HG03439 (cell line): Measurements from ENCODE around the gene RUNX3.

Source experiments
- ATAC-seq: cut with Tn5 transposase; IDR thresholded peaks from one replicate; pipeline ENCODE4 v1.9.1; 2021; ENCODE audit warnings: mild to moderate bottlenecking, moderate library complexity; ENCODE audit not compliant: unreplicated experiment

RUNX3 gene

DNA sequence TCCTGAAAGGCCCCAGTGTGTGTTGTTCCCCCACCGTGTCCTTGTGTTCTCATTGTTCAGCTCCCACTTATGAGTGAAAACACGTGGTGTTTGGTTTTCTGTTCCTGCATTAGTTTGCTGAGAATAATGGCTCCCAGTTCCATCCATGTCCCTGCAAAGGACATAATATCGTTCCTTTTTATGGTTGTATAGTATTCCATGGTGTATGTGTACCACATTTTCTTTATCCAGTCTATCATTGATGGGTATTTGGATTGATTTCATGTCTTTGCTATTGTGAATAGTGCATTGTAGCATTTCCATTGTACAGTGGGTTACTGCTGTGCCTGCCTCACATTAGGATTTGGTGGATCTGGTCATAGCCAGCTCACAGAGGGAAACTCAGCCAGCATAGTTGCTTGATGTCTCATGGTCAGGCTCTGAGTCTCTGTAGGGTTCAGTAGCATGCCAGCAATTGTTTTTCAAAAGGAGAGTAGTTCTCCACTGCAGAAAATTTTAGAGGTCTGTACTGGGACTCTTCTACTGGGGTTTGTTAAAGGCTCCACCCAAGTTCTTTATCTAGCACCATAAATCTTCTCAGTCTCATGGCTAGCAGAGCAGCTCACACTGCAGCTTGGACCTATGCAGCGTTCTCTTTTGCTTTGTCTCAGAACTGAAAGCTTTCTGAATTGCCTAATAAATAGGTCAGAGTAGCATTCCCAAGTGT lies 41.0 kb downstream of the RUNX3 start:
- ATAC-seq: no peak

GRCh38 chr1:24888061-24888970 lies 41.8 kb downstream of the RUNX3 start:
- no peak for ATAC-seq

DNA sequence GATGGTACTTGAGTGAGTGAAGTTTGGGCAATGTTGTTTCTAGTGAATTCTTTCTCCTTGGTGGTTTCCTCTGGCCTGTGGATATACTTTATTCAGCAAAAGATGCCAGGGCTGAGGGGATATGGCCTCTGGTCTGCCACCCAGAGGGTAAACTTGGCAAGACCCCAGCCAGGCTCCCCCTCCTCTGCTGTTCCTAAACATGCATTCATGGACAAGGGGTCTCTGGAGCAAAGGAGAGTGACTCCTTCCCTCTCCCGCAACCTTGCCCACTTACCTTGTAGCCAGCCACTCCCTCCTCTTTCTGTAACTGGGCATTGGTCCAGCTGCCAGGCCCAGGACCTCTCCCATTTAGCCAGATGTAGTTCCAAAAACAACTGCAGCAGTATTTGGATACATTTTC lies 43.8 kb downstream of the RUNX3 start:
- ATAC-seq: no peak

GRCh38 chr1:24884751-24885150 lies 45.3 kb downstream of the RUNX3 start:
- ATAC-seq: no peak

GRCh38 chr1:24881034-24881433 lies 49.0 kb downstream of the RUNX3 start:
- ATAC-seq: no peak

GRCh38 chr1:24878775-24879742 lies 51.0 kb downstream of the RUNX3 start:
- ATAC-seq: no peak

GRCh38 chr1:24878045-24878444 lies 52.0 kb downstream of the RUNX3 start:
- no peak for ATAC-seq

GRCh38 chr1:24875991-24876506 lies 54.0 kb downstream of the RUNX3 start:
- ATAC-seq: no peak

DNA sequence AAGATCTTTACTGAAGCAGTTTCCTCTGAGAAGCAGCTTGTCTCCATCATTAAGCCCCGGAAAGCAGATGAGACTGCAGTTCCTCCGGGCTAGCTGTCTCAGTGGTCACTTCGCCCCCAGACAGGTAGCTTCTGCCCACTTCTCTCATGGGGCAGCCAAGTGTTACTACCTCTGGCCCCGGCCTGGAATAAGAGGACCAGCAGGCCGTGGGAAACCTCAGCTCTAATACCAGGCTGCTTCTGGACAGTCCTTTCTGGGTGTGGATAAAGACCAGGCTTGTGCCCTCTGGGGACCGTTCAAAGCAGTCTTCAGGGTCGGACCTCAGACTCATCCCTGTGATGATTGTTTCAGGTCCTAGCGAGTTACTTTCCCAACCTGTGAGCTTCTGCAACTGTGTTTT lies 54.8 kb downstream of the RUNX3 start:
- ATAC-seq: no peak

- no peak for ATAC-seq
Observed at GRCh38 chr1:24874611-24875234, 55.4 kb downstream of the RUNX3 start.

DNA sequence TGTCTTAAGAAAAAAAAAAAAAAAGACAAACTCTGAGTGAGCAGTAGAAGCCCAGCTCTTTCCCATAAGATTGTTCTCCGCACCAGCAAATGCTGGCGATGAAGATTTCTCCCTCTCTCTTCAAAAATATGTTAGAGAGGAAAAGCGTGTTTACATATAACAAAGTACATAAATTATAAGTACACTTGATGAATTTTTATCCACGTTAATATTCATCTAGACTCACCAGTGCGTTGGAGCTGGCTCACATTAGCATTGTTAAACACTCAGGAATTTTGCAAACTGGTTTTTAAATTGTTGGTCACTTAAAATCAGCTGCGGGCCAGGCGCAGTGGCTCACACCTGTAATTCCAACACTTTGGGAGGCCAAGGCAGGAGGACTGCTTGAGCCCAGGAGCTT lies 56.0 kb downstream of the RUNX3 start:
- ATAC-seq: no peak

GRCh38 chr1:24873148-24873547 lies 56.9 kb downstream of the RUNX3 start:
- no peak for ATAC-seq

- ATAC-seq: no peak
Observed at GRCh38 chr1:24872061-24872850, 57.8 kb downstream of the RUNX3 start.

GRCh38 chr1:24871306-24871901 lies 58.7 kb downstream of the RUNX3 start:
- ATAC-seq: no peak

DNA sequence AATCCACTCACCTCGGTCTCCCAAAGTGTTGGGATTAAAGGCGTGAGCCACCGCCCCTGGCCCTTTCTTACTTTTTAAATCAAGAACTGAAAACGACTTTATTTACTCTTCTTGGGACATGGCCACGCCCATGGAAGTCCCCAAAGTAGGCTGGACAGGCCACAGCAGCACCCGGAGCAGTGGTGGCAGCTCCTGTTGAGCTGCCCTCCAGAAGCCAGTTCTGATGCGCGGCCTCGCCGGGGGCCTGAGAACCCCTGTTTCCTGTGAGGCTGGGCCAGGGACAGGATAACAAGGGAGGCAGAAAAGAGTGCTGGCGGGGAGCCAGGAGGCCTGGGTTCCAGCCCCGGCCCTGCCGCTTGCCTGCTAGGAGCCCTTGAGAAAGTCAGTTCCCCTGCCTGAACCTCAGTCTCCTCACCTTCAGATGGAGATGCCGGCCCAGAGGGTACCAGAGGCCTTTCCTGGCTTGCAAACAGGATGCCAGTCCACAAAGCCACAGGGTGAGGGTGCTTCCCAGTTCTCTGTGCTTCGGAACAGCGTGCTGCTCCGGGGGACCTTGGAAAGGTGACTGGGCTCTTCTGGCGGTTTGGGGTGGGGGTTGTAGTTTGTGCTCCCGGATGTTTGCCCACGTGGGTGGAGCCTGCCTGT lies 59.4 kb downstream of the RUNX3 start:
- no peak for ATAC-seq

- no peak for ATAC-seq
Observed at GRCh38 chr1:24868016-24868875, 61.8 kb downstream of the RUNX3 start.

DNA sequence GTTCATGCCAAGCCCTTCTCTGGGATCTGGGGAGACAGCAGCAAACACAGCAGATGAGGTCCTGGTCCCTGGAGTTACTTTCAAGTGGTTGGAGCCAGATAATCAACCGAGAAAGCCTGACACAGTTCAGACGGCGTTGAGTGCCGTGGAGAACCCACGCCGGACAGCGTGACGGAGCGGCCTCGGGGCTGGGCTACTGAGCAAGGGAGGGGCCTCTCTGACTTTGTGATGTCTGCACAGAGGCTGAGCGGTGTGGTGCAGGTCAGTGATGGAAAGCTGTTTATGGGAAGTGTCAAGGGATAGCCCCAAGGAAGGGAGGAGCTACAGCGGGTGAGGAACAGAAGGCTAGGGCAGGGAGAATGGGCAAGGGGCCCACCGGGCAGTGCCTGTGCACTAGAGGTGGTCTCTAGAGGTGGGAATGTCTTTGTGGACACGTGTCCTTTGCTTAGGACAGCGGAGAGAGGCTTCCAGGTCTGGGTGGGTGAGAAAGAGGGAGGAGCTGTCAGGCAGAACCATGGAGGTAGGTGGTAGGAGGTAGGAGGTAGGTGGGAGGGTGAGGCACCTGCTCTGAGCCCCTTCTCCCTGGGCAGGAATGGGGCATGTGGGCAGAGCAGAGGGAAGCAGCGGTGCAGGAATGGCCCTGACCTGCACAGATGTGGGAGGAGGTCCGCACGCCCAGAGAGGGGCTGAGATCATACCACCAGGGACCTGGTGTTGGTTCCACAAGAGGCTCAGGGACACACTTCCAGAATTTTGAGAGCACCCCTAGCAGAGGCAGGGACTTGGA lies 62.8 kb downstream of the RUNX3 start:
- no peak for ATAC-seq
